Natural killer cell (primary cell): Measurements from ENCODE around the gene NAT9. TPM values are rescaled to one million over a fixed set of nuclear protein-coding genes. Genes with fewer than 3 reads are reported as not detected.

Source experiments
- ATAC-seq, 3 donors: fragments of 150-1000 bp in 2 of 3; fragments of 200-7000 bp in 1 of 3; cut with Tn5 transposase; 1 replicate in 1 of 3; 2 replicates in 2 of 3; pipeline ENCODE4 v1.10.0; 2021; ENCODE audit warnings: mild to moderate bottlenecking in 2 of 3, moderate library complexity in 2 of 3
- DNase-seq, 2 donors: peaks; one replicate each; pipeline versions ENCODE4 v3.0.0 to v3.0.0-alpha.2; 2013 to 2021; ENCODE audit warnings: mixed read lengths in 1 of 2
- H3K27ac ChIP-seq: one replicate; pipeline ENCODE4 v1.5.1; 2013; ENCODE audit warnings: mild to moderate bottlenecking, low read length
- H3K27me3 ChIP-seq: one replicate; pipeline ENCODE4 v1.6.1; 2013; ENCODE audit warnings: low read length; ENCODE audit not compliant: control insufficient read depth, insufficient read depth
- H3K36me3 ChIP-seq: one replicate; pipeline ENCODE4 v1.6.1; 2013; ENCODE audit warnings: low read length; ENCODE audit not compliant: control insufficient read depth, insufficient read depth
- H3K4me1 ChIP-seq: one replicate; pipeline ENCODE4 v1.6.1; 2013; ENCODE audit warnings: low read length; ENCODE audit not compliant: control insufficient read depth, insufficient read depth
- H3K4me3 ChIP-seq: one replicate; pipeline ENCODE4 v1.5.1; 2013; ENCODE audit warnings: low read length
- H3K9me3 ChIP-seq: one replicate; pipeline ENCODE4 v1.6.1; 2013; ENCODE audit warnings: low read length; ENCODE audit not compliant: control insufficient read depth, insufficient read depth
- H3K27ac Mint-ChIP-seq, 2 donors: one replicate each; pipeline ENCODE4 v1.8.0; 2022; ENCODE audit warnings: mild to moderate bottlenecking in 2 of 2, mixed read lengths in 2 of 2, moderate library complexity in 1 of 2
- H3K27me3 Mint-ChIP-seq, 2 donors: one replicate each; pipeline ENCODE4 v1.8.0; 2022; ENCODE audit warnings: low read depth in 2 of 2, mixed read lengths in 2 of 2
- H3K36me3 Mint-ChIP-seq: one replicate; pipeline ENCODE4 v1.8.0; 2022; ENCODE audit warnings: mixed read lengths
- H3K4me1 Mint-ChIP-seq, 2 donors: one replicate each; pipeline ENCODE4 v1.8.0; 2022; ENCODE audit warnings: mixed read lengths in 2 of 2
- H3K4me3 Mint-ChIP-seq: one replicate; pipeline ENCODE4 v1.8.0; 2022; ENCODE audit warnings: mild to moderate bottlenecking, moderate library complexity, mixed read lengths
- H3K9me3 Mint-ChIP-seq, 2 donors: one replicate each; pipeline ENCODE4 v1.8.0; 2022; ENCODE audit warnings: mixed read lengths in 2 of 2
- CTCF ChIP-seq: fragments of 200-600 bp; IDR thresholded peaks from one replicate; pipeline ENCODE4 v1.8.0; 2022; ENCODE audit warnings: antibody characterized with exemption
- WGBS: methylation state at CpG from one replicate; pipeline ENCODE4 v1.1.7; 2013; ENCODE audit warnings: missing lambda C conversion rate; ENCODE audit not compliant: insufficient coverage; 5-methylcytosine and 5-hydroxymethylcytosine counted together
- intact Hi-C: fragments of 100-400 bp; cut with micrococcal nuclease; formaldehyde crosslinking; loops from one replicate; pipeline ENCODE4 v1.14.2; 2022
- total RNA-seq, 4 donors: library from RNA; stranded (reverse); fragments of 120-200 nt in 1 of 4; gene quantifications; one replicate each; pipeline versions ENCODE4 v1.2.3 to v1.2.4, GENCODE V29; 2013 to 2022

The NAT9 gene
- total RNA-seq, 3 donors from 2014 or later (not counting 1 experiment from before 2014, with no cell fraction given): 20.0 to 27.2 (median 24.8) TPM

GRCh38 chr17:74758848-74759168 is 17.3 kb downstream of the NAT9 start:
- no peak for TF ChIP-seq CTCF
- peaks cover 99% of the 10 kb centered on the region for H3K4me1 ChIP-seq
- 10% methylated on average over 2 of the region's 2 CpGs for whole genome bisulfite sequencing
- Mint-ChIP-seq H3K9me3 (no peaks in the 10 kb centered on the region), H3K4me3 (peak overlapping the region; percentile 86), H3K36me3 (no peaks in the 10 kb centered on the region), H3K4me1 (peaks cover 77 to 83% of the 10 kb centered on the region in 2 donors), H3K27ac (peak overlapping the region; percentile 85 to 92), H3K27me3 (no peaks in the 10 kb centered on the region)
- H3K27ac ChIP-seq: peak overlapping the region; percentile 15
- ATAC-seq: peak; percentile 16 to 33 (median 25)
- peaks cover 30% of the 10 kb centered on the region for H3K36me3 ChIP-seq
- DNase-seq: peak in 1 of 2 donors; percentile 59
- H3K4me3 ChIP-seq: peak overlapping the region; percentile 17
- intact Hi-C loops: loop anchor here (1.0 kb wide), 1 partner anchor 8 kb away; no protein-coding TSS in a partner anchor
- no peaks in the 10 kb centered on the region for H3K9me3 ChIP-seq
- no peaks in the 10 kb centered on the region for H3K27me3 ChIP-seq

- intact Hi-C loops: no loop called here
- ATAC-seq (no peak), DNase-seq (no peak)
- Mint-ChIP-seq H3K36me3 (no peaks in the 10 kb centered on the region), H3K27ac (peak overlapping the region; percentile 85 to 92), H3K9me3 (no peaks in the 10 kb centered on the region), H3K4me3 (peak overlapping the region; percentile 86), H3K27me3 (no peaks in the 10 kb centered on the region), H3K4me1 (peaks cover 79 to 88% of the 10 kb centered on the region in 2 donors)
- Histone ChIP-seq H3K27me3 (no peaks in the 10 kb centered on the region), H3K4me1 (peaks cover 99% of the 10 kb centered on the region), H3K27ac (peak overlapping the region; percentile 15), H3K4me3 (no peak overlapping the region), H3K9me3 (no peaks in the 10 kb centered on the region), H3K36me3 (peaks cover 25% of the 10 kb centered on the region)
- WGBS: 46% methylated on average over 26 of the region's 26 CpGs
- no peak for TF ChIP-seq CTCF
Observed at GRCh38 chr17:74757931-74758847, 18.0 kb downstream of the NAT9 start.

GRCh38 chr17:74757502-74757901 is 18.6 kb downstream of the NAT9 start:
- H3K9me3 Mint-ChIP-seq: no peaks in the 10 kb centered on the region
- Histone ChIP-seq H3K9me3 (no peaks in the 10 kb centered on the region), H3K27me3 (no peaks in the 10 kb centered on the region), H3K4me1 (peaks cover 99% of the 10 kb centered on the region), H3K36me3 (peaks cover 26% of the 10 kb centered on the region), H3K4me3 (no peak overlapping the region), H3K27ac (peak overlapping the region; percentile 15)
- H3K4me3 Mint-ChIP-seq: peak overlapping the region; percentile 86
- no peaks in the 10 kb centered on the region for H3K27me3 Mint-ChIP-seq
- ATAC-seq (no peak), DNase-seq (no peak)
- peak overlapping the region; percentile 85 to 92 for H3K27ac Mint-ChIP-seq
- H3K36me3 Mint-ChIP-seq: no peaks in the 10 kb centered on the region
- 43% methylated on average over 3 of the region's 3 CpGs for WGBS
- peaks cover 81 to 88% of the 10 kb centered on the region in 2 donors for H3K4me1 Mint-ChIP-seq
- intact Hi-C loops: no loop called here
- no peak for TF ChIP-seq CTCF
